CD4-positive, alpha-beta memory T cell (primary cell): Measurements from ENCODE around the gene NPAS2. TPM values are rescaled to one million over a fixed set of nuclear protein-coding genes. Genes with fewer than 3 reads are reported as not detected.
A peak's percentile ranks its signal among the peaks of the same experiment; 100 is the strongest.

Source experiments
- CTCF ChIA-PET: fragments of 350-600 bp; sonication (Branson Sonifier 250); formaldehyde crosslinking; loops from one replicate; lab custom pipeline; 2021; ENCODE audit warnings: inconsistent platforms; ENCODE audit not compliant: partially characterized antibody; lab: Charles Lee
- POLR2A ChIA-PET: fragments of 350-600 bp; sonication (Branson Sonifier 250); formaldehyde crosslinking; loops from one replicate; lab custom pipeline; 2021; ENCODE audit not compliant: partially characterized antibody; lab: Charles Lee
- DNase-seq, 5 donors: peaks; one replicate each; pipeline versions ENCODE4 v3.0.0 to v3.0.0-alpha.2; 2020 to 2022; ENCODE audit warnings: mixed read lengths in 1 of 5
- H3K27ac ChIP-seq: one replicate; pipeline ENCODE4 v1.7.0; 2013; ENCODE audit warnings: low read depth, low read length
- H3K27me3 ChIP-seq: 2 replicates; pipeline ENCODE4 v1.7.0; 2013; ENCODE audit warnings: mild to moderate bottlenecking, low read length, moderate library complexity; ENCODE audit not compliant: insufficient read depth
- H3K36me3 ChIP-seq: 2 replicates; pipeline ENCODE4 v1.7.0; 2013; ENCODE audit warnings: mild to moderate bottlenecking, low read length, moderate library complexity; ENCODE audit not compliant: insufficient read depth
- H3K4me1 ChIP-seq: 2 replicates; pipeline ENCODE4 v1.7.0; 2013; ENCODE audit warnings: mild to moderate bottlenecking, low read length, moderate library complexity; ENCODE audit not compliant: insufficient read depth
- H3K4me3 ChIP-seq, 2 donors: one replicate each; pipeline ENCODE4 v1.7.0; 2013; ENCODE audit warnings: low read length in 2 of 2, mild to moderate bottlenecking in 1 of 2
- H3K9me3 ChIP-seq, 2 donors: one replicate each; pipeline ENCODE4 v1.7.0; 2013; ENCODE audit warnings: low read length in 2 of 2, control low read depth in 1 of 2; ENCODE audit not compliant: control insufficient read depth in 1 of 2
- H3K27ac Mint-ChIP-seq, 7 donors: one replicate each; pipeline ENCODE4 v1.8.0; 2020 to 2021; ENCODE audit warnings: mixed read lengths in 7 of 7, mild to moderate bottlenecking in 6 of 7, inconsistent platforms in 3 of 7, moderate library complexity in 3 of 7
- H3K27me3 Mint-ChIP-seq, 2 donors: one replicate each; pipeline ENCODE4 v1.8.0; 2020 to 2021; ENCODE audit warnings: mixed read lengths in 2 of 2
- H3K36me3 Mint-ChIP-seq, 2 donors: one replicate each; pipeline ENCODE4 v1.8.0; 2020 to 2021; ENCODE audit warnings: mixed read lengths in 2 of 2, inconsistent platforms in 1 of 2, mild to moderate bottlenecking in 1 of 2
- H3K4me1 Mint-ChIP-seq, 4 donors: one replicate each; pipeline ENCODE4 v1.8.0; 2020 to 2021; ENCODE audit warnings: mixed read lengths in 4 of 4, mild to moderate bottlenecking in 1 of 4
- H3K4me3 Mint-ChIP-seq, 8 donors: one replicate each; pipeline ENCODE4 v1.8.0; 2020 to 2021; ENCODE audit warnings: mixed read lengths in 8 of 8, mild to moderate bottlenecking in 7 of 8, moderate library complexity in 6 of 8, inconsistent platforms in 3 of 8
- H3K9me3 Mint-ChIP-seq, 8 donors: one replicate each; pipeline ENCODE4 v1.8.0; 2020 to 2021; ENCODE audit warnings: mixed read lengths in 8 of 8, mild to moderate bottlenecking in 5 of 8, inconsistent platforms in 3 of 8, moderate library complexity in 1 of 8
- intact Hi-C: fragments of 100-400 bp; cut with micrococcal nuclease; formaldehyde crosslinking; loops from one replicate; pipeline ENCODE4 v1.15.1; 2023
- polyA plus RNA-seq, 2 donors: library from polyadenylated mRNA; unstranded; fragments of 300-500 nt; fragmentation: Illumina TruSeq; gene quantifications; one replicate each; pipeline ENCODE4 v1.2.3, GENCODE V29; 2021
- total RNA-seq, 2 experiments: library from RNA; stranded (reverse); gene quantifications; one replicate each; pipeline ENCODE4 v1.2.3, GENCODE V29; 2021

NPAS2 gene
- total and polyA plus RNA-seq, 4 experiments from 2014 or later = 0.79 to 2.6 (median 2.1) TPM; not detected in 1

- Mint-ChIP-seq H3K9me3 (peaks cover 0 to 2% (median 0%) of the 10 kb centered on the region in 8 donors), H3K27me3 (no peaks in the 10 kb centered on the region), H3K4me3 (peak overlapping the region in 6 of 8 donors; percentile 7 to 94 (median 53)), H3K27ac (peak overlapping the region; percentile 59 to 99 (median 88)), H3K4me1 (peaks cover 34 to 64% (median 46%) of the 10 kb centered on the region in 4 donors), H3K36me3 (peaks cover 51 to 71% of the 10 kb centered on the region in 2 donors)
- Histone ChIP-seq H3K4me1 (peaks cover 37% of the 10 kb centered on the region), H3K27ac (peak overlapping the region; percentile 91), H3K9me3 (no peaks in the 10 kb centered on the region), H3K36me3 (peaks cover 44% of the 10 kb centered on the region), H3K4me3 (no peak overlapping the region), H3K27me3 (no peaks in the 10 kb centered on the region)
- intact Hi-C loops = loop anchor here (5.0 kb wide), 2 partner anchors 248 to 1667 kb away; partner anchors contain the start of genes CNOT11, EIF5B and TXNDC9
- ChIA-PET CTCF (interaction anchor here (1.4 to 4.2 kb wide), 3 partner anchors 8 to 201 kb away, joined by 5 to 38 read pairs (median 5); no protein-coding TSS in a partner anchor), POLR2A (interaction anchor here (1.2 to 3.6 kb wide), 3 partner anchors 248 to 442 kb away, joined by 3 to 50 read pairs (median 15); partner anchors contain the start of genes CNOT11 and PDCL3)
- no peak for DNase-seq
Observed at GRCh38 chr2:101004620-101005325, 184.8 kb downstream of the NPAS2 start.

- Mint-ChIP-seq H3K4me1 (peaks cover 35 to 61% (median 46%) of the 10 kb centered on the region in 4 donors), H3K27ac (peak overlapping the region in 6 of 7 donors; percentile 7 to 91 (median 63)), H3K27me3 (no peaks in the 10 kb centered on the region), H3K9me3 (peaks cover 0 to 2% (median 0%) of the 10 kb centered on the region in 8 donors), H3K4me3 (no peak overlapping the region), H3K36me3 (peaks cover 51 to 79% of the 10 kb centered on the region in 2 donors)
- no peaks in the 10 kb centered on the region for H3K27me3 ChIP-seq
- CTCF ChIA-PET = interaction anchor here (1.4 kb wide), 1 partner anchor 199 kb away, joined by 5 read pairs; no protein-coding TSS in a partner anchor
- no peaks in the 10 kb centered on the region for H3K9me3 ChIP-seq
- intact Hi-C loops = no loop called here
- DNase-seq = no peak
- no peak overlapping the region for H3K4me3 ChIP-seq
- peaks cover 44% of the 10 kb centered on the region for H3K36me3 ChIP-seq
- peak overlapping the region; percentile 13 for H3K27ac ChIP-seq
- H3K4me1 ChIP-seq = peaks cover 37% of the 10 kb centered on the region
- POLR2A ChIA-PET = interaction anchor here (1.3 kb wide), 1 partner anchor 145 kb away, joined by 3 read pairs; the partner anchor contains the start of gene TBC1D8
Observed at GRCh38 chr2:101006065-101006715, 186.3 kb downstream of the NPAS2 start.

GRCh38 chr2:101007415-101008345, 187.7 kb downstream of the NPAS2 start:
- Histone ChIP-seq H3K36me3 (peaks cover 51% of the 10 kb centered on the region), H3K4me1 (peaks cover 31% of the 10 kb centered on the region), H3K27me3 (no peaks in the 10 kb centered on the region), H3K27ac (no peak overlapping the region), H3K4me3 (no peak overlapping the region), H3K9me3 (no peaks in the 10 kb centered on the region)
- no peak for DNase-seq
- Mint-ChIP-seq H3K27ac (peak overlapping the region in 5 of 7 donors; percentile 57 to 91 (median 83)), H3K27me3 (no peaks in the 10 kb centered on the region), H3K36me3 (peaks cover 50 to 83% of the 10 kb centered on the region in 2 donors), H3K4me1 (peaks cover 33 to 58% (median 43%) of the 10 kb centered on the region in 4 donors), H3K4me3 (no peak overlapping the region), H3K9me3 (peaks cover 0 to 2% (median 0%) of the 10 kb centered on the region in 8 donors)
- intact Hi-C loops = no loop called here
- ChIA-PET CTCF (interaction anchor here (1.3 to 3.8 kb wide), 3 partner anchors 142 to 402 kb away, joined by 4 to 18 read pairs (median 4); no protein-coding TSS in a partner anchor), POLR2A (interaction anchor here (1.6 kb wide), 1 partner anchor 15 kb away, joined by 4 read pairs; no protein-coding TSS in a partner anchor)

- ChIA-PET POLR2A (no interaction called here), CTCF (interaction anchor here (2.6 to 3.8 kb wide), 2 partner anchors 11 to 194 kb away, joined by 15 to 18 read pairs; no protein-coding TSS in a partner anchor)
- H3K27me3 ChIP-seq = no peaks in the 10 kb centered on the region
- no peak overlapping the region for H3K4me3 ChIP-seq
- peak overlapping the region in 5 of 7 donors; percentile 3 to 76 (median 17) for H3K27ac Mint-ChIP-seq
- no peak overlapping the region for H3K27ac ChIP-seq
- H3K9me3 Mint-ChIP-seq = no peaks in the 10 kb centered on the region
- H3K27me3 Mint-ChIP-seq = no peaks in the 10 kb centered on the region
- no peak overlapping the region for H3K4me3 Mint-ChIP-seq
- no peaks in the 10 kb centered on the region for H3K9me3 ChIP-seq
- no peak for DNase-seq
- intact Hi-C loops = loop anchor here (5.0 kb wide), 1 partner anchor 821 kb away; no protein-coding TSS in a partner anchor
- H3K36me3 ChIP-seq = peaks cover 33% of the 10 kb centered on the region
- peaks cover 21 to 59% of the 10 kb centered on the region in 2 donors for H3K36me3 Mint-ChIP-seq
- no peaks in the 10 kb centered on the region for H3K4me1 ChIP-seq
- peaks cover 9 to 26% (median 13%) of the 10 kb centered on the region in 4 donors for H3K4me1 Mint-ChIP-seq
Observed at GRCh38 chr2:101011152-101011551, 191.2 kb downstream of the NPAS2 start.

GRCh38 chr2:101012054-101012705, 192.2 kb downstream of the NPAS2 start:
- Mint-ChIP-seq H3K27ac (peak overlapping the region in 5 of 7 donors; percentile 3 to 48 (median 30)), H3K4me1 (peaks cover 6 to 22% (median 12%) of the 10 kb centered on the region in 4 donors), H3K27me3 (no peaks in the 10 kb centered on the region), H3K4me3 (no peak overlapping the region), H3K36me3 (peaks cover 18 to 48% of the 10 kb centered on the region in 2 donors), H3K9me3 (no peaks in the 10 kb centered on the region)
- Histone ChIP-seq H3K27ac (no peak overlapping the region), H3K4me1 (no peaks in the 10 kb centered on the region), H3K9me3 (no peaks in the 10 kb centered on the region), H3K36me3 (peaks cover 23% of the 10 kb centered on the region), H3K27me3 (no peaks in the 10 kb centered on the region), H3K4me3 (no peak overlapping the region)
- intact Hi-C loops = loop anchor here (1.0 to 5.0 kb wide), 4 partner anchors 141 to 820 kb away; partner anchors contain the start of gene CREG2
- CTCF ChIA-PET = interaction anchor here (0.5 to 3.9 kb wide), 25 partner anchors 9 to 450 kb away, joined by 3 to 58 read pairs (median 3); partner anchors contain the start of gene RPL31
- POLR2A ChIA-PET = interaction anchor here (0.8 to 2.6 kb wide), 3 partner anchors 10 to 194 kb away, joined by 4 to 12 read pairs (median 10); partner anchors contain the start of gene RPL31
- no peak for DNase-seq
